ENCODE results near the gene C1QTNF2. TPM values are rescaled to one million over a fixed set of nuclear protein-coding genes. Genes with fewer than 3 reads are reported as not detected.

C1QTNF2 gene
- total RNA-seq, 2 experiments from 2014 or later = not detected

DNA sequence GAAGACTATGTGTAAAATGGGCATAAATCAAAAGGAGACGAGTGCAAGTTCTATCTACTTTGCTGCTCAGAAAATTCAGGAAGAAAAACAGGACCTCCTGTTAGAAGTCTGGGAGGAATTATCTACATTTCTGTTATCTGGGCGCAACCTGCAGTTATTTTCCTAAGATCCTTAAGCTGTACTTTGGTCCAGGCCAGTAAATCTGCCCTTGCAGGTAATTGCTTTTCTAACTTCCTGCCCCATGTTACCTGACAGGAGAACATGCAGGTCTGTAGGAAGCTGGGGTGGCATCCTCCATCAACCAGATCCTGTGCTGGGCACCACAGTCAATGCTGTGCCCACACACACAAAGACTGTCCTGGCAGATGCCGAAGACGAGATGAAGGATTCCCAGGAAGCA is 63.7 kb downstream of the C1QTNF2 start:
- no peak for TF ChIP-seq CTCF (IDR thresholded peaks at IDR 0.05)
- no peaks in the 10 kb centered on the region for H3K36me3 Mint-ChIP-seq (ENCODE audit: low read depth)
- no peak overlapping the region for H3K27ac Mint-ChIP-seq

GRCh38 chr5:160305319-160305718 is 65.1 kb downstream of the C1QTNF2 start:
- Histone ChIP-seq H3K27me3 (ENCODE audit: control insufficient read depth in 1 of 2, insufficient read depth in 2 of 2, low read length in 2 of 2) (peaks cover 8 to 13% of the 10 kb centered on the region in 2 experiments), H3K27ac (ENCODE audit: low read depth in 1 of 2, low read length in 2 of 2) (no peak overlapping the region), H3K4me1 (ENCODE audit: insufficient read depth, low read length) (no peaks in the 10 kb centered on the region), H3K9me3 (ENCODE audit: control insufficient read depth in 1 of 2, insufficient read depth in 1 of 2, low read length in 2 of 2) (no peaks in the 10 kb centered on the region), H3K36me3 (ENCODE audit: insufficient read depth, low read length) (no peaks in the 10 kb centered on the region), H3K4me3 (ENCODE audit: low read length) (no peak overlapping the region)
- CTCF ChIA-PET = no interaction called here
- H3K36me3 Mint-ChIP-seq (ENCODE audit: low read depth) = no peaks in the 10 kb centered on the region
- ATAC-seq (ENCODE audit: poor library complexity) (no peak), DNase-seq (no peak)
- H3K9me3 Mint-ChIP-seq = no peaks in the 10 kb centered on the region
- TF ChIP-seq CTCF (IDR thresholded peaks at IDR 0.05) = no peak
- POLR2A ChIA-PET = no interaction called here
- H3K4me1 Mint-ChIP-seq (ENCODE audit: low read depth) = no peaks in the 10 kb centered on the region
- H3K27me3 Mint-ChIP-seq = peaks cover 31% of the 10 kb centered on the region
- no peak overlapping the region for H3K27ac Mint-ChIP-seq
- H3K4me3 Mint-ChIP-seq = no peak overlapping the region
- intact Hi-C loops (cut with DNase I, micrococcal nuclease) = no loop called here

More for the DNA sequence above, 63.7 kb downstream of the C1QTNF2 start:
- H3K27me3 ChIP-seq (ENCODE audit: control insufficient read depth in 1 of 2, insufficient read depth in 2 of 2, low read length in 2 of 2) = peaks cover 17 to 23% of the 10 kb centered on the region in 2 experiments
- no peak overlapping the region for H3K27ac ChIP-seq (ENCODE audit: low read depth in 1 of 2, low read length in 2 of 2)
- H3K4me3 Mint-ChIP-seq = no peak overlapping the region
- H3K4me3 ChIP-seq (ENCODE audit: low read length) = no peak overlapping the region
- no peaks in the 10 kb centered on the region for H3K9me3 Mint-ChIP-seq
- DNase-seq (no peak), ATAC-seq (ENCODE audit: poor library complexity) (no peak)
- ChIA-PET POLR2A (no interaction called here), CTCF (no interaction called here)
- no peaks in the 10 kb centered on the region for H3K9me3 ChIP-seq (ENCODE audit: control insufficient read depth in 1 of 2, insufficient read depth in 1 of 2, low read length in 2 of 2)
- H3K36me3 ChIP-seq (ENCODE audit: insufficient read depth, low read length) = no peaks in the 10 kb centered on the region
- peaks cover 45% of the 10 kb centered on the region for H3K27me3 Mint-ChIP-seq
- H3K4me1 Mint-ChIP-seq (ENCODE audit: low read depth) = no peaks in the 10 kb centered on the region
- intact Hi-C loops (cut with DNase I, micrococcal nuclease) = no loop called here
- H3K4me1 ChIP-seq (ENCODE audit: insufficient read depth, low read length) = no peaks in the 10 kb centered on the region

- DNase-seq (no peak), ATAC-seq (ENCODE audit: poor library complexity) (no peak)
- Histone ChIP-seq H3K9me3 (ENCODE audit: control insufficient read depth in 1 of 2, insufficient read depth in 1 of 2, low read length in 2 of 2) (no peaks in the 10 kb centered on the region), H3K27me3 (ENCODE audit: control insufficient read depth in 1 of 2, insufficient read depth in 2 of 2, low read length in 2 of 2) (peaks cover 0 to 5% of the 10 kb centered on the region in 2 experiments), H3K4me3 (ENCODE audit: low read length) (no peak overlapping the region), H3K4me1 (ENCODE audit: insufficient read depth, low read length) (no peaks in the 10 kb centered on the region), H3K27ac (ENCODE audit: low read depth in 1 of 2, low read length in 2 of 2) (no peak overlapping the region), H3K36me3 (ENCODE audit: insufficient read depth, low read length) (no peaks in the 10 kb centered on the region)
- ChIA-PET CTCF (no interaction called here), POLR2A (no interaction called here)
- intact Hi-C loops (cut with DNase I, micrococcal nuclease) = no loop called here
- Mint-ChIP-seq H3K4me1 (ENCODE audit: low read depth) (no peaks in the 10 kb centered on the region), H3K27ac (no peak overlapping the region), H3K36me3 (ENCODE audit: low read depth) (no peaks in the 10 kb centered on the region), H3K4me3 (no peak overlapping the region), H3K27me3 (peaks cover 15% of the 10 kb centered on the region), H3K9me3 (no peaks in the 10 kb centered on the region)
- TF ChIP-seq CTCF (IDR thresholded peaks at IDR 0.05) = no peak
Observed at GRCh38 chr5:160303690-160304089, 66.7 kb downstream of the C1QTNF2 start.

All from CD4-positive, alpha-beta T cell (primary cell).